Measurements from ENCODE around the gene STX2. TPM values are rescaled to one million over a fixed set of nuclear protein-coding genes. Genes with fewer than 3 reads are reported as not detected.

STX2 gene
- total and polyA plus RNA-seq, 2 donors (not counting 3 experiments of a cell fraction or from before 2014, with no cell fraction given), result 26.2 to 32.6 TPM

GRCh38 chr12:130765186-130765659 is 73.8 kb downstream of the STX2 start:
- BruUV-seq (replicated peaks), result no TSS peak
- dilution Hi-C loops (cut with MboI; ENCODE audit: extremely low pct_ligation_motif_present, low sequenced_read_pairs) (no loop called here), intact Hi-C loops (cut with micrococcal nuclease) (loop anchor here (10.0 kb wide), 1 partner anchor 370 kb away; no protein-coding TSS in a partner anchor)
- no peaks in the 10 kb centered on the region for H3K4me1 ChIP-seq (ENCODE audit: control insufficient read depth, extremely low read depth, insufficient read depth, low read length)
- H2AFZ ChIP-seq (ENCODE audit: low read depth, low read length), result no peak overlapping the region
- no peak overlapping the region for H3K4me3 ChIP-seq (replicated peaks in 1 of 3; ENCODE audit: insufficient read depth in 1 of 3, low read depth in 1 of 3, low read length in 3 of 3)
- POLR2A ChIA-PET, result no interaction called here
- H3K9me3 ChIP-seq (replicated peaks; ENCODE audit: control insufficient read depth, insufficient read depth, low read length), result peaks cover 3% of the 10 kb centered on the region
- no peak for TF ChIP-seq FOS (IDR thresholded peaks at IDR 0.05; ENCODE audit: borderline replicate concordance, insufficient read depth, low read length)
- no peak for TF ChIP-seq GATA2 (IDR thresholded peaks at IDR 0.05; ENCODE audit: insufficient read depth, insufficient read length, low read depth, low read length)
- TF ChIP-seq EZH2 (IDR thresholded peaks at IDR 0.05; ENCODE audit: borderline replicate concordance, low read depth, low read length, severe bottlenecking), result no peak
- TF ChIP-seq POLR2AphosphoS5 (IDR thresholded peaks at IDR 0.05; ENCODE audit: insufficient read depth, low read depth, low read length), result no peak
- TF ChIP-seq MAX (IDR thresholded peaks at IDR 0.05; ENCODE audit: insufficient read depth, insufficient read length), result no peak
- no peak for TF ChIP-seq POLR2A (IDR thresholded peaks at IDR 0.05; ENCODE audit: low read depth, low read length)
- peak; percentile 76 for TF ChIP-seq JUN (IDR thresholded peaks at IDR 0.05; ENCODE audit: borderline replicate concordance, insufficient read depth, insufficient read length, low read depth)
- no peak for TF ChIP-seq CTCF (IDR thresholded peaks at IDR 0.05; ENCODE audit: extremely low read depth in 1 of 2, insufficient read depth in 1 of 2, low read depth in 1 of 2, low read length in 2 of 2)
- no peak for TF ChIP-seq MYC (IDR thresholded peaks at IDR 0.05; ENCODE audit: low read depth, low read length)
- H4K20me1 ChIP-seq (replicated peaks; ENCODE audit: control insufficient read depth, extremely low read depth, insufficient read depth, low read length), result no peaks in the 10 kb centered on the region
- no peaks in the 10 kb centered on the region for H3K9me1 ChIP-seq (replicated peaks; ENCODE audit: control insufficient read depth, extremely low read depth, insufficient read depth, low read length)
- no peak for FAIRE-seq
- no peak overlapping the region for H3K27ac ChIP-seq (ENCODE audit: insufficient read depth, low read depth, low read length)
- no peaks in the 10 kb centered on the region for H3K36me3 ChIP-seq (ENCODE audit: control insufficient read depth in 2 of 2, extremely low read depth in 1 of 2, insufficient read depth in 2 of 2, low read length in 2 of 2)
- CTCF ChIA-PET, result no interaction called here
- no peak overlapping the region for H3K4me2 ChIP-seq (ENCODE audit: insufficient read depth, low read length)
- H3K27me3 ChIP-seq (ENCODE audit: control insufficient read depth in 2 of 2, insufficient read depth in 2 of 2, low read length in 2 of 2), result no peaks in the 10 kb centered on the region
- H3K79me2 ChIP-seq (ENCODE audit: control insufficient read depth, insufficient read depth, low read length), result no peaks in the 10 kb centered on the region
- no peak overlapping the region for H3K9ac ChIP-seq (replicated peaks; ENCODE audit: extremely low read depth, insufficient read depth, low read length)
- peak; percentile 8 for DNase-seq (ENCODE audit: low read depth, low spot score)
